HEK293 (cell line): Measurements from ENCODE around the gene NGB.

Experiments
- MZF1 ChIP-seq: fragments of 450-650 bp; formaldehyde crosslinking; IDR thresholded peaks from 2 replicates; pipeline ENCODE4 v1.5.1; 2017; ENCODE audit warnings: missing biosample characterization, missing genetic modification characterization, borderline replicate concordance
- PRDM1 ChIP-seq: fragments of 450-650 bp; formaldehyde crosslinking; IDR thresholded peaks from 2 replicates; pipeline ENCODE4; 2016; ENCODE audit warnings: missing biosample characterization, missing genetic modification characterization
- YY2 ChIP-seq: fragments of 450-650 bp; formaldehyde crosslinking; IDR thresholded peaks from 2 replicates; pipeline ENCODE4 v1.5.1; 2016; ENCODE audit warnings: missing biosample characterization, missing genetic modification characterization
- ZNF16 ChIP-seq: fragments of 450-650 bp; formaldehyde crosslinking; IDR thresholded peaks from 2 replicates; pipeline ENCODE4 v1.5.1; 2016; ENCODE audit warnings: low read depth, missing biosample characterization, missing genetic modification characterization
- ZNF184 ChIP-seq: fragments of 450-650 bp; IDR thresholded peaks from 2 replicates; pipeline ENCODE4 v1.5.1; 2018; ENCODE audit warnings: missing biosample characterization, mild to moderate bottlenecking, missing genetic modification characterization
- TF ChIP-seq, protein P1 (sequence below): fragments of 450-650 bp; formaldehyde crosslinking; IDR thresholded peaks from 2 replicates; pipeline ENCODE4 v1.5.1; 2016; ENCODE audit warnings: missing biosample characterization, missing genetic modification characterization

GRCh38 chr14:77284466-77284865, 13.5 kb upstream of the NGB start:
- TF ChIP-seq, protein P1, sequence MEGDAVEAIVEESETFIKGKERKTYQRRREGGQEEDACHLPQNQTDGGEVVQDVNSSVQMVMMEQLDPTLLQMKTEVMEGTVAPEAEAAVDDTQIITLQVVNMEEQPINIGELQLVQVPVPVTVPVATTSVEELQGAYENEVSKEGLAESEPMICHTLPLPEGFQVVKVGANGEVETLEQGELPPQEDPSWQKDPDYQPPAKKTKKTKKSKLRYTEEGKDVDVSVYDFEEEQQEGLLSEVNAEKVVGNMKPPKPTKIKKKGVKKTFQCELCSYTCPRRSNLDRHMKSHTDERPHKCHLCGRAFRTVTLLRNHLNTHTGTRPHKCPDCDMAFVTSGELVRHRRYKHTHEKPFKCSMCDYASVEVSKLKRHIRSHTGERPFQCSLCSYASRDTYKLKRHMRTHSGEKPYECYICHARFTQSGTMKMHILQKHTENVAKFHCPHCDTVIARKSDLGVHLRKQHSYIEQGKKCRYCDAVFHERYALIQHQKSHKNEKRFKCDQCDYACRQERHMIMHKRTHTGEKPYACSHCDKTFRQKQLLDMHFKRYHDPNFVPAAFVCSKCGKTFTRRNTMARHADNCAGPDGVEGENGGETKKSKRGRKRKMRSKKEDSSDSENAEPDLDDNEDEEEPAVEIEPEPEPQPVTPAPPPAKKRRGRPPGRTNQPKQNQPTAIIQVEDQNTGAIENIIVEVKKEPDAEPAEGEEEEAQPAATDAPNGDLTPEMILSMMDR (tag by site-specific recombination), result no peak
- no peak for TF ChIP-seq PRDM1 (tag by site-specific recombination)
- no peak for TF ChIP-seq MZF1 (tag by site-specific recombination)
- TF ChIP-seq YY2 (tag by site-specific recombination), result no peak
- TF ChIP-seq ZNF16 (tag by site-specific recombination), result no peak
- no peak for TF ChIP-seq ZNF184 (tag by site-specific recombination)
